GM21619 (cell line): ENCODE data around the gene ZNF425.
"Not testable (repeated sequence)": the region's sequence is repeated elsewhere in the genome, so short reads cannot be mapped to it uniquely, and the experiment has no call there.

Experiments used
- ATAC-seq: cut with Tn5 transposase; IDR thresholded peaks from one replicate; pipeline ENCODE4 v1.9.1; 2021; ENCODE audit not compliant: unreplicated experiment

The ZNF425 gene

GRCh38 chr7:149075286-149075685 lies 50.8 kb downstream of the ZNF425 start:
- no peak for ATAC-seq

- ATAC-seq = no peak
Observed at GRCh38 chr7:149074116-149074885, 51.8 kb downstream of the ZNF425 start.

GRCh38 chr7:149072438-149072775 lies 53.7 kb downstream of the ZNF425 start:
- no peak for ATAC-seq

- no peak for ATAC-seq
Observed at GRCh38 chr7:149071641-149072437, 54.3 kb downstream of the ZNF425 start.

- ATAC-seq = no peak
Observed at GRCh38 chr7:149071182-149071635, 54.9 kb downstream of the ZNF425 start.

GRCh38 chr7:149070372-149071125 lies 55.6 kb downstream of the ZNF425 start:
- ATAC-seq = no peak

GRCh38 chr7:149067869-149068268 lies 58.3 kb downstream of the ZNF425 start:
- no peak for ATAC-seq

GRCh38 chr7:149063476-149063875 lies 62.6 kb downstream of the ZNF425 start:
- ATAC-seq = no peak

- ATAC-seq = not testable (repeated sequence)
Observed at GRCh38 chr7:149062217-149062899, 63.8 kb downstream of the ZNF425 start.

GRCh38 chr7:149060156-149060555 lies 66.0 kb downstream of the ZNF425 start:
- no peak for ATAC-seq

- ATAC-seq = no peak
Observed at GRCh38 chr7:149053885-149054284, 72.2 kb downstream of the ZNF425 start.

- no peak for ATAC-seq
Observed at GRCh38 chr7:149053384-149053783, 72.7 kb downstream of the ZNF425 start.
